OCI-LY7 (cell line): ENCODE data around the gene CPNE7.
A peak's percentile ranks its signal among the peaks of the same experiment; 100 is the strongest.

Source experiments
- CTCF ChIP-seq: fragments of 200-600 bp; sonication (generic); conservative IDR thresholded peaks from 2 replicates; pipeline ENCODE4 v1.5.1; 2014; ENCODE audit warnings: mild to moderate bottlenecking, antibody characterized with exemption, low read length, moderate library complexity, mixed read lengths
- EZH2phosphoT487 ChIP-seq: fragments of 200-600 bp; sonication (generic); IDR thresholded peaks from 2 replicates; pipeline ENCODE4 v1.6.1; 2018; ENCODE audit warnings: low read depth, borderline replicate concordance, mild to moderate bottlenecking, mixed run types, antibody characterized with exemption, low read length, moderate library complexity, mixed read lengths

- TF ChIP-seq CTCF (0 out of 2 replicates have a peak, but pooled peaks have one; percentile 35), EZH2phosphoT487 (no peak)
Measured at GRCh38 chr16:89561142-89561883, 14.2 kb upstream of the CPNE7 start.
